ENCODE data around the gene PIERCE2. TPM values are rescaled to one million over a fixed set of nuclear protein-coding genes. Genes with fewer than 3 reads are reported as not detected.
"Not testable (repeated sequence)": the region's sequence is repeated elsewhere in the genome, so short reads cannot be mapped to it uniquely, and the experiment has no call there.

Gene PIERCE2
- total RNA-seq, 1 experiment from 2014 or later, result 2.1 TPM

GRCh38 chr15:55389264-55389607 is 19.1 kb upstream of the PIERCE2 start:
- H3K4me2 ChIP-seq, result peak overlapping the region; percentile 55
- H3K79me2 ChIP-seq (ENCODE audit: low read depth), result no peaks in the 10 kb centered on the region
- no peaks in the 10 kb centered on the region for H4K20me1 ChIP-seq (ENCODE audit: insufficient read depth)
- ChIA-PET CTCF (interaction anchor here (0.6 kb wide), 2 partner anchors 69 to 260 kb away, joined by 3 to 4 read pairs; no protein-coding TSS in a partner anchor), POLR2A (ENCODE audit: unreplicated experiment) (no interaction called here)
- no peak overlapping the region for H3K4me3 ChIP-seq
- peaks cover 4% of the 10 kb centered on the region; the same call in 1 of the 2 replicates for H3F3A ChIP-seq (ENCODE audit: insufficient read depth, low read depth)
- H2AFZ ChIP-seq, result no peak overlapping the region
- H3K36me3 ChIP-seq (ENCODE audit: low read depth), result no peaks in the 10 kb centered on the region
- no peaks in the 10 kb centered on the region for H3K9me2 ChIP-seq (ENCODE audit: insufficient read depth)
- DNase-seq, result peak in 1 of 2 experiments; percentile 73
- peak overlapping the region; percentile 55 for H3K27ac ChIP-seq
- H3K9me3 ChIP-seq (ENCODE audit: insufficient read depth, low read depth), result no peaks in the 10 kb centered on the region
- H3K27me3 ChIP-seq (ENCODE audit: insufficient read depth, low read depth), result no peaks in the 10 kb centered on the region
- intact Hi-C loops (cut with micrococcal nuclease; ENCODE audit: unreplicated experiment), result no loop called here
- BruUV-seq (replicated peaks), result no TSS peak
- TF ChIP-seq EZH2 (IDR thresholded peaks at IDR 0.05; ENCODE audit: low read depth) (no peak), CTCF (conservative IDR thresholded peaks at IDR 0.05) (no peak)
- peaks cover 14% of the 10 kb centered on the region for H3K4me1 ChIP-seq (replicated peaks; ENCODE audit: insufficient read depth)

GRCh38 chr15:55394694-55395093 is 13.6 kb upstream of the PIERCE2 start:
- H3K27me3 ChIP-seq (ENCODE audit: insufficient read depth, low read depth), result no peaks in the 10 kb centered on the region
- H4K20me1 ChIP-seq (ENCODE audit: insufficient read depth), result no peaks in the 10 kb centered on the region
- H3K4me2 ChIP-seq, result 0 out of 2 replicates have a peak overlapping the region, but pooled peaks have one; percentile 28
- ChIA-PET POLR2A (ENCODE audit: unreplicated experiment) (no interaction called here), CTCF (no interaction called here)
- H3K36me3 ChIP-seq (ENCODE audit: low read depth), result no peaks in the 10 kb centered on the region
- no peak overlapping the region for H2AFZ ChIP-seq
- H3F3A ChIP-seq (ENCODE audit: insufficient read depth, low read depth), result peaks cover under 1% of the 10 kb centered on the region; the same call in 1 of the 2 replicates
- intact Hi-C loops (cut with micrococcal nuclease; ENCODE audit: unreplicated experiment), result no loop called here
- no peak for TF ChIP-seq EZH2 (IDR thresholded peaks at IDR 0.05; ENCODE audit: low read depth)
- TF ChIP-seq CTCF (conservative IDR thresholded peaks at IDR 0.05), result no peak
- BruUV-seq (replicated peaks), result no TSS peak
- H3K9me2 ChIP-seq (ENCODE audit: insufficient read depth), result no peaks in the 10 kb centered on the region
- H3K4me3 ChIP-seq, result no peak overlapping the region
- H3K4me1 ChIP-seq (replicated peaks; ENCODE audit: insufficient read depth), result peaks cover 9% of the 10 kb centered on the region
- no peaks in the 10 kb centered on the region for H3K9me3 ChIP-seq (ENCODE audit: insufficient read depth, low read depth)
- DNase-seq, result no peak
- H3K27ac ChIP-seq, result no peak overlapping the region
- no peaks in the 10 kb centered on the region for H3K79me2 ChIP-seq (ENCODE audit: low read depth)

- TF ChIP-seq CTCF (conservative IDR thresholded peaks at IDR 0.05) (no peak), EZH2 (IDR thresholded peaks at IDR 0.05; ENCODE audit: low read depth) (no peak)
- Histone ChIP-seq H3K27ac (no peak overlapping the region), H3K9me3 (ENCODE audit: insufficient read depth, low read depth) (no peaks in the 10 kb centered on the region), H3K36me3 (ENCODE audit: low read depth) (no peaks in the 10 kb centered on the region), H3K27me3 (ENCODE audit: insufficient read depth, low read depth) (no peaks in the 10 kb centered on the region), H3K4me3 (no peak overlapping the region), H3K79me2 (ENCODE audit: low read depth) (peaks cover 9% of the 10 kb centered on the region), H3K9me2 (ENCODE audit: insufficient read depth) (no peaks in the 10 kb centered on the region), H2AFZ (no peak overlapping the region), H3K4me1 (replicated peaks; ENCODE audit: insufficient read depth) (peaks cover 18% of the 10 kb centered on the region), H3F3A (ENCODE audit: insufficient read depth, low read depth) (0 out of 2 replicates have a peak, but pooled peaks cover 2% of the 10 kb centered on the region), H3K4me2 (no peak overlapping the region), H4K20me1 (ENCODE audit: insufficient read depth) (no peaks in the 10 kb centered on the region)
- no peak for DNase-seq
- CTCF ChIA-PET, result no interaction called here
- no TSS peak for BruUV-seq (replicated peaks)
- intact Hi-C loops (cut with micrococcal nuclease; ENCODE audit: unreplicated experiment), result no loop called here
- POLR2A ChIA-PET (ENCODE audit: unreplicated experiment), result no interaction called here
Measured at GRCh38 chr15:55398243-55398642, 10.1 kb upstream of the PIERCE2 start.

- H3K4me2 ChIP-seq; H3K9me2 ChIP-seq (ENCODE audit: insufficient read depth); H2AFZ ChIP-seq; CTCF ChIA-PET; H3K79me2 ChIP-seq (ENCODE audit: low read depth); H3K27me3 ChIP-seq (ENCODE audit: insufficient read depth, low read depth); POLR2A ChIA-PET (ENCODE audit: unreplicated experiment); DNase-seq; H3K27ac ChIP-seq; H3K4me3 ChIP-seq; BruUV-seq (replicated peaks); H3F3A ChIP-seq (ENCODE audit: insufficient read depth, low read depth); H3K36me3 ChIP-seq (ENCODE audit: low read depth); H3K9me3 ChIP-seq (ENCODE audit: insufficient read depth, low read depth); H4K20me1 ChIP-seq (ENCODE audit: insufficient read depth): not testable (repeated sequence)
- H3K4me1 ChIP-seq (replicated peaks; ENCODE audit: insufficient read depth), result peaks cover 23% of the 10 kb centered on the region
- intact Hi-C loops (cut with micrococcal nuclease; ENCODE audit: unreplicated experiment), result loop anchor here (10.0 kb wide), 1 partner anchor 205 kb away; the partner anchor contains the start of gene RSL24D1
Measured at GRCh38 chr15:55400050-55400449, 8.2 kb upstream of the PIERCE2 start.

All from PC-9 (cell line).